ENCODE data around the gene SLC44A3. TPM values are rescaled to one million over a fixed set of nuclear protein-coding genes. Genes with fewer than 3 reads are reported as not detected.

The SLC44A3 gene
- total and polyA plus RNA-seq, 2 donors = 4.7 to 6.8 TPM

Other genes with a start within 250 kb of the SLC44A3 start
- 74.1 TPM for gene CNN3, start 106.8 kb downstream of the SLC44A3 start, total RNA-seq
- gene CNN3, start 106.8 kb downstream of the SLC44A3 start, polyA plus RNA-seq = 131 TPM

Data from thymus (tissue), 2 donors.